HL-60 (cell line): ENCODE results near the gene BTN2A1.

ENCODE experiments used
- CTCF ChIP-seq: IDR thresholded peaks from one replicate; pipeline ENCODE4 v1.5.1; 2011; ENCODE audit warnings: low read length, control low read depth, inconsistent platforms; ENCODE audit not compliant: insufficient read depth
- SPI1 ChIP-seq: IDR thresholded peaks from 2 replicates; pipeline ENCODE4 v1.6.1; 2012; ENCODE audit warnings: low read depth, mild to moderate bottlenecking, borderline replicate concordance
- TF ChIP-seq, protein P1 (sequence below): IDR thresholded peaks from 2 replicates; pipeline ENCODE4 v1.6.1; 2012; ENCODE audit warnings: low read depth; ENCODE audit not compliant: insufficient replicate concordance

DNA sequence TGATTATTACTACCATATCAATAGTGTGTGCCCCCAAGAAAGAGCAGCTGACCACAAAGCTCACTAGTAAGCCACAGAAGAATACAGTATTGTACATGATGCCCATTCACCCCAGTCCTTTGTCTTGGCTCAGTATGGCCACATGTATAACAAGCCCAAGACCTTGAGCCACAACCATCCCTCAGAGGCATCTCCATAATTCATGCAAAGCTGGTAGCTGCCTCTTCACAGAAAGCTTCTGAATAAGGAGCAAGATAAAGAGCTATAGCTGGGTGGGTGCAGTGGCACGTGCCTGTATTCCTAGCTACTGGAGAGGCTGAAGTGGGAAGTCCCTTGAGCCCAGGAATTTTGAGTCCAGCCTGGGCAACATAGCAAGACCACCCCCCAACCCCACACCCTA, 37.5 kb downstream of the BTN2A1 start:
- TF ChIP-seq, protein P1, sequence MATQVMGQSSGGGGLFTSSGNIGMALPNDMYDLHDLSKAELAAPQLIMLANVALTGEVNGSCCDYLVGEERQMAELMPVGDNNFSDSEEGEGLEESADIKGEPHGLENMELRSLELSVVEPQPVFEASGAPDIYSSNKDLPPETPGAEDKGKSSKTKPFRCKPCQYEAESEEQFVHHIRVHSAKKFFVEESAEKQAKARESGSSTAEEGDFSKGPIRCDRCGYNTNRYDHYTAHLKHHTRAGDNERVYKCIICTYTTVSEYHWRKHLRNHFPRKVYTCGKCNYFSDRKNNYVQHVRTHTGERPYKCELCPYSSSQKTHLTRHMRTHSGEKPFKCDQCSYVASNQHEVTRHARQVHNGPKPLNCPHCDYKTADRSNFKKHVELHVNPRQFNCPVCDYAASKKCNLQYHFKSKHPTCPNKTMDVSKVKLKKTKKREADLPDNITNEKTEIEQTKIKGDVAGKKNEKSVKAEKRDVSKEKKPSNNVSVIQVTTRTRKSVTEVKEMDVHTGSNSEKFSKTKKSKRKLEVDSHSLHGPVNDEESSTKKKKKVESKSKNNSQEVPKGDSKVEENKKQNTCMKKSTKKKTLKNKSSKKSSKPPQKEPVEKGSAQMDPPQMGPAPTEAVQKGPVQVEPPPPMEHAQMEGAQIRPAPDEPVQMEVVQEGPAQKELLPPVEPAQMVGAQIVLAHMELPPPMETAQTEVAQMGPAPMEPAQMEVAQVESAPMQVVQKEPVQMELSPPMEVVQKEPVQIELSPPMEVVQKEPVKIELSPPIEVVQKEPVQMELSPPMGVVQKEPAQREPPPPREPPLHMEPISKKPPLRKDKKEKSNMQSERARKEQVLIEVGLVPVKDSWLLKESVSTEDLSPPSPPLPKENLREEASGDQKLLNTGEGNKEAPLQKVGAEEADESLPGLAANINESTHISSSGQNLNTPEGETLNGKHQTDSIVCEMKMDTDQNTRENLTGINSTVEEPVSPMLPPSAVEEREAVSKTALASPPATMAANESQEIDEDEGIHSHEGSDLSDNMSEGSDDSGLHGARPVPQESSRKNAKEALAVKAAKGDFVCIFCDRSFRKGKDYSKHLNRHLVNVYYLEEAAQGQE = no peak
- TF ChIP-seq SPI1 (no peak), CTCF (no peak)
